K562 (cell line): ENCODE measurements around the gene PTPN1. TPM values are rescaled to one million over a fixed set of nuclear protein-coding genes. Genes with fewer than 3 reads are reported as not detected.

Source experiments
- MYNN ChIP-seq, 2 experiments: sonication (generic); formaldehyde crosslinking in 1 of 2; IDR thresholded peaks; 2 replicates each; pipeline versions ENCODE4 v1.5.0 to v1.6.1; 2016 to 2020; ENCODE audit warnings: antibody characterized with exemption in 1 of 2, missing genetic modification reagents in 1 of 2
- POLR2H ChIP-seq: IDR thresholded peaks from 2 replicates; pipeline ENCODE4 v1.6.1; 2016; ENCODE audit warnings: missing genetic modification characterization, low read depth, mild to moderate bottlenecking, control low read depth, missing compliant biosample characterization, moderate library complexity
- STAG1 ChIP-seq: sonication (generic); formaldehyde crosslinking; IDR thresholded peaks from 2 replicates; pipeline ENCODE4 v1.5.0; 2020; ENCODE audit warnings: missing genetic modification reagents, borderline replicate concordance
- TEAD2 ChIP-seq: fragments of 450-650 bp; IDR thresholded peaks from 2 replicates; pipeline ENCODE4 v1.6.1; 2016; ENCODE audit warnings: missing genetic modification characterization, control low read depth, missing compliant biosample characterization
- U2AF1 ChIP-seq: fragments of 200-400 bp; formaldehyde crosslinking; optimal IDR thresholded peaks from 2 replicates; pipeline ENCODE3; 2017; ENCODE audit warnings: mild to moderate bottlenecking, low read depth, low read length, moderate library complexity
- ZNF79 ChIP-seq: fragments of 250-450 bp; sonication (Bioruptor Pico); IDR thresholded peaks from 2 replicates; pipeline ENCODE4 v1.4.0; 2020; ENCODE audit warnings: low read depth, mild to moderate bottlenecking, moderate library complexity
- polyA plus RNA-seq, 8 experiments: library from polyadenylated mRNA; depleted of rRNA in 4 of 8; stranded (reverse) in 5 of 8; unstranded in 3 of 8; fragments of >200 nt; fragmentation: Nextera tagmentation in 2 of 8; fragmentation: Illumina TruSeq in 1 of 8; extraction: Ambion mirVana in 2 of 8; extraction: Trizol in 1 of 8; gene quantifications; 2 replicates each; pipeline versions ENCODE4 v1.2.1 to v1.2.3, GENCODE V29; 2011 to 2014; ENCODE audit warnings: inconsistent platforms in 1 of 8, missing spikeins in 1 of 8
- total RNA-seq, 7 experiments: library from RNA; depleted of rRNA in 6 of 7; stranded (reverse); fragments of >200 nt in 6 of 7; fragmentation: Illumina TruSeq in 2 of 7; extraction: Trizol in 2 of 7; gene quantifications; 2 replicates each; pipeline versions ENCODE4 v1.2.1 to v1.2.3, GENCODE V29; 2011 to 2021; ENCODE audit warnings: low replicate concordance in 1 of 7
- TF ChIP-seq, protein P1 (sequence below): fragments of 250-450 bp; sonication (Bioruptor Pico); IDR thresholded peaks from 2 replicates; pipeline ENCODE4 v1.5.0; 2021; ENCODE audit warnings: mild to moderate bottlenecking, moderate library complexity
- TF ChIP-seq, protein P2 (sequence below): IDR thresholded peaks from 3 replicates; pipeline ENCODE4 v1.6.1; 2011; ENCODE audit warnings: borderline replicate concordance, mild to moderate bottlenecking, moderate library complexity; ENCODE audit not compliant: insufficient read length; ENCODE audit errors: extremely low read depth

The PTPN1 gene
- total and polyA plus RNA-seq, 9 of the 15 experiments (the other 6 are each of a cell fraction or from before 2014, with no cell fraction given) = 11.0 to 85.3 (median 54.0) TPM

DNA sequence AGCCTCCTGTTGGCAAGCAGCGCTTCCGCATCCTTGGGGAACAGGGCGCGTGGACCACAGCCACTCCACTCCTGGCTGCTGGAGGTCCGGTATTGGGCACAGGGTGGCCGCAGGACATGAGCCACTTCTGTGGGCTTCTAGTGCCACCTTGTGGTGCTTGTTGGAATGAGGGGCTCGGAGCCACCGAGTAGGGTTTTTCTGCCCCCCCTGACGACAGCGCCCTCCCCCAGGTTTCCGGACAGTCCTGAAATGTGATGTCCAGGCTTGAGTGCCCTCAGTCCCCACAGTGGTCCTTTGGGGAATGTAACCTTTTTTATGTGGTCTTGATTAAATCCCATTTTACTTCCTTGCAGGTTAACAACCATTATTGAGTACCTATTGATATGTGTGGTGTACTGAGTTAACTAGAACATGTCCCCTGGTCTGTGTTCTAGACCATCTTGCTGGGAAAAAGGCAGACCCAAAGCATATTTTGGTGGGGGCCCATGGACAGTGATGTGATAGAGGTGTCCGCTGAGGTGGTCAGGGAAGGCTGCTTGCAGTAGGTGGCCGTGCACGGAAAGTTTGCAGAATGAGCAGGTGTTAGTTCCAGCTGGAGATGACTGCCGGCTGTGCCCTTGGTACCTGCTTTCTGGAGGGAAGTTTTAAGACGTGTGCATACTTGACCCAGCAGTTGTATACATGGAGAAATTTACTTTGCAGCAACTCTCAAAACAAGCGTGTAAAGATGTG, 70.0 kb downstream of the PTPN1 start (continued):
- TF ChIP-seq POLR2H (tag) = no peak
- TF ChIP-seq STAG1 (CRISPR knock-in tag) = peak; percentile 93
- 0 out of 2 replicates have a peak, but pooled peaks have one; percentile 36 for TF ChIP-seq MYNN (IDR thresholded peaks at IDR 0.05)
- no peak for TF ChIP-seq MYNN (CRISPR knock-in tag; IDR thresholded peaks at IDR 0.05)
- no peak for TF ChIP-seq ZNF79
- TF ChIP-seq, protein P1, sequence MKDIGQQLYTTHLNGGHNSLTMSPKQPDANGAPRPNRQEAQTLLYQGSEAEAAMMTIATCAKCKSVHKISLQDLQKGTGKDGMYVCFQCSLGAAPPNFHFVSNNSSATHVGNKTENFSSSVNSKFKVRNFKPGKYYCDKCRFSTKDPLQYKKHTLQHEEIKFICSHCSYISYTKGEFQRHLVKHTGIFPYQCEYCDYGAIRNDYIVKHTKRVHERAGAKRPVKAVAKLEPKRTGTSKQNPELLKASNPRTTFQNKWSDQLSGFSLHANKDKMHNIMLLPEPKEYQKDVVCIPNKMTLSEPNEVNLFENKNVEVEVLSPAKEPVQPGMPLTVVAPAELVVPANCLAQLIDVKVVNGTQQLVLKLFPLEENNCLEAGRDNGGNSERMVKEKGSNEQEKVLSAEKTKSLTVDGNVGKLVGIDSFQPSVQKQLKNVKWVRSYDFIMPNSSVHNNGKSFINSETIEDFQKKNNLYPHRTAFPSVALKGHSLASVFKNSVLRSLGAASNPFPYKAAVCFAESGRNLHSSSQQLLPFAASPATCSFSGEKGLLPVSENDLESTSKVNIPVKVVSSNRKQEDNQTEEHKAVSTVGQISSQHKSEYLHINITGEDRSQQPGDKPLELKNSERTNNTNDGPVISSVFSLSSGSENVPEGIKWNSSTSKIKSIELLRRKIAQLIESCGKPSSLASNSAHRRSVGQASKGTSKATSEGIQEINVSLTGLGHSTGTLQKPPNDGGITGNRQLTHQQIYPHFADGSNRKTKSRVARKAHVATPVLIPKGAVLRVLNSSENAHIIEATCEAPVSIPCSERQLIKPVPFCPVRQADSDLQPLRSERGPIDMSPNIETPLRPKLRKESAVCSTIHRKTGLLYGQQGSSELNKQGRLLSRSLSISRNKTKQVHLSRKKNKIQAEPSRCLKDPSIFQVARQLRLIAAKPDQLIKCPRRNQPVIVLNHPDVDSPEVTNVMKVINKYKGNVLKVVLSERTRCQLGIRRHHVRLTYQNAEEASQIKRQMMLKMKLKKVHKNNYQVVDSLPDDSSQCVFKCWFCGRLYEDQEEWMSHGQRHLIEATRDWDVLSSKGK (CRISPR knock-in tag) = no peak
- TF ChIP-seq TEAD2 = no peak
- TF ChIP-seq, protein P2, sequence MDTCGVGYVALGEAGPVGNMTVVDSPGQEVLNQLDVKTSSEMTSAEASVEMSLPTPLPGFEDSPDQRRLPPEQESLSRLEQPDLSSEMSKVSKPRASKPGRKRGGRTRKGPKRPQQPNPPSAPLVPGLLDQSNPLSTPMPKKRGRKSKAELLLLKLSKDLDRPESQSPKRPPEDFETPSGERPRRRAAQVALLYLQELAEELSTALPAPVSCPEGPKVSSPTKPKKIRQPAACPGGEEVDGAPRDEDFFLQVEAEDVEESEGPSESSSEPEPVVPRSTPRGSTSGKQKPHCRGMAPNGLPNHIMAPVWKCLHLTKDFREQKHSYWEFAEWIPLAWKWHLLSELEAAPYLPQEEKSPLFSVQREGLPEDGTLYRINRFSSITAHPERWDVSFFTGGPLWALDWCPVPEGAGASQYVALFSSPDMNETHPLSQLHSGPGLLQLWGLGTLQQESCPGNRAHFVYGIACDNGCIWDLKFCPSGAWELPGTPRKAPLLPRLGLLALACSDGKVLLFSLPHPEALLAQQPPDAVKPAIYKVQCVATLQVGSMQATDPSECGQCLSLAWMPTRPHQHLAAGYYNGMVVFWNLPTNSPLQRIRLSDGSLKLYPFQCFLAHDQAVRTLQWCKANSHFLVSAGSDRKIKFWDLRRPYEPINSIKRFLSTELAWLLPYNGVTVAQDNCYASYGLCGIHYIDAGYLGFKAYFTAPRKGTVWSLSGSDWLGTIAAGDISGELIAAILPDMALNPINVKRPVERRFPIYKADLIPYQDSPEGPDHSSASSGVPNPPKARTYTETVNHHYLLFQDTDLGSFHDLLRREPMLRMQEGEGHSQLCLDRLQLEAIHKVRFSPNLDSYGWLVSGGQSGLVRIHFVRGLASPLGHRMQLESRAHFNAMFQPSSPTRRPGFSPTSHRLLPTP = no peak
- no peak for TF ChIP-seq U2AF1
